Esophagus squamous epithelium (tissue), 5 donors: ENCODE data around the gene ARF1. TPM values are rescaled to one million over a fixed set of nuclear protein-coding genes. Genes with fewer than 3 reads are reported as not detected.

Source experiments
- DNase-seq: peaks from one replicate; lab custom pipeline; 2025; lab: John Stamatoyannopoulos, UW
- H3K27ac ChIP-seq, 4 donors: fragments of 200-600 bp; sonication (generic); one replicate each; pipeline ENCODE4 v1.5.1; 2016 to 2019; ENCODE audit warnings: mild to moderate bottlenecking in 1 of 4
- H3K27me3 ChIP-seq, 4 donors: fragments of 200-600 bp; sonication (generic); 1 replicate in 3 of 4; 2 replicates in 1 of 4; pipeline versions ENCODE4 v1.5.1 to v1.6.0; 2017 to 2021; ENCODE audit warnings: antibody characterized with exemption in 1 of 4
- H3K36me3 ChIP-seq, 3 donors: fragments of 200-600 bp; sonication (generic); one replicate each; pipeline ENCODE4 v1.5.1; 2016 to 2019
- H3K4me1 ChIP-seq, 3 donors: fragments of 200-600 bp; sonication (generic); one replicate each; pipeline ENCODE4 v1.5.1; 2017 to 2019
- H3K4me3 ChIP-seq, 4 donors: fragments of 200-600 bp; sonication (generic); 1 replicate in 3 of 4; 2 replicates in 1 of 4; pipeline ENCODE4 v1.5.1; 2016 to 2019; ENCODE audit warnings: mild to moderate bottlenecking in 2 of 4, moderate library complexity in 1 of 4
- H3K9me3 ChIP-seq, 3 donors: fragments of 200-600 bp; sonication (generic); one replicate each; pipeline ENCODE4 v1.5.1; 2016 to 2019
- POLR2A ChIP-seq, 4 donors: fragments of 450-650 bp; IDR thresholded peaks; one replicate each; pipeline ENCODE4 v1.6.1; 2017; ENCODE audit warnings: antibody characterized with exemption in 4 of 4, mild to moderate bottlenecking in 4 of 4, moderate library complexity in 3 of 4
- WGBS, 2 donors: methylation state at CpG; one replicate each; pipeline ENCODE4 v1.1.5; 2018; 5-methylcytosine and 5-hydroxymethylcytosine counted together
- intact Hi-C: fragments of 100-400 bp; cut with DNase I; formaldehyde crosslinking; loops from one replicate; pipeline ENCODE4 v1.15.0; 2022
- total RNA-seq, 4 donors: library from RNA; depleted of rRNA; stranded (reverse); fragments of >200 nt; gene quantifications; one replicate each; pipeline ENCODE4 v1.1.0, GENCODE V29; 2016
- TF ChIP-seq, protein P1 (sequence below), 6 experiments: fragments of 450-650 bp in 4 of 6; fragments of 200-600 bp in 2 of 6; sonication (generic) in 2 of 6; IDR thresholded peaks; one replicate each; pipeline ENCODE4 v1.5.1; 2016 to 2019; ENCODE audit warnings: antibody characterized with exemption in 6 of 6, mild to moderate bottlenecking in 4 of 6, moderate library complexity in 4 of 6
- donor health status: DM: yes; HTN: yes; CAD: no.

Gene ARF1
- total RNA-seq, 4 donors from 2014 or later: 279 to 327 (median 319) TPM

- H3K9me3 ChIP-seq: no peaks in the 10 kb centered on the region
- no peak for TF ChIP-seq POLR2A (IDR thresholded peaks at IDR 0.05)
- TF ChIP-seq, protein P1, sequence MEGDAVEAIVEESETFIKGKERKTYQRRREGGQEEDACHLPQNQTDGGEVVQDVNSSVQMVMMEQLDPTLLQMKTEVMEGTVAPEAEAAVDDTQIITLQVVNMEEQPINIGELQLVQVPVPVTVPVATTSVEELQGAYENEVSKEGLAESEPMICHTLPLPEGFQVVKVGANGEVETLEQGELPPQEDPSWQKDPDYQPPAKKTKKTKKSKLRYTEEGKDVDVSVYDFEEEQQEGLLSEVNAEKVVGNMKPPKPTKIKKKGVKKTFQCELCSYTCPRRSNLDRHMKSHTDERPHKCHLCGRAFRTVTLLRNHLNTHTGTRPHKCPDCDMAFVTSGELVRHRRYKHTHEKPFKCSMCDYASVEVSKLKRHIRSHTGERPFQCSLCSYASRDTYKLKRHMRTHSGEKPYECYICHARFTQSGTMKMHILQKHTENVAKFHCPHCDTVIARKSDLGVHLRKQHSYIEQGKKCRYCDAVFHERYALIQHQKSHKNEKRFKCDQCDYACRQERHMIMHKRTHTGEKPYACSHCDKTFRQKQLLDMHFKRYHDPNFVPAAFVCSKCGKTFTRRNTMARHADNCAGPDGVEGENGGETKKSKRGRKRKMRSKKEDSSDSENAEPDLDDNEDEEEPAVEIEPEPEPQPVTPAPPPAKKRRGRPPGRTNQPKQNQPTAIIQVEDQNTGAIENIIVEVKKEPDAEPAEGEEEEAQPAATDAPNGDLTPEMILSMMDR (IDR thresholded peaks at IDR 0.05): no peak
- peak overlapping the region in 1 of 4 donors; percentile 91 for H3K27ac ChIP-seq
- peaks cover 0 to 29% (median 8%) of the 10 kb centered on the region in 3 donors for H3K36me3 ChIP-seq
- no CpG with 5 or more reads among the region's 19 CpGs for WGBS, 2 donors
- H3K27me3 ChIP-seq: no peaks in the 10 kb centered on the region
- DNase-seq: no peak
- no peak overlapping the region for H3K4me3 ChIP-seq
- intact Hi-C loops: loop anchor here (10.0 kb wide), 1 partner anchor 57 kb away; the partner anchor contains the start of gene IBA57
- H3K4me1 ChIP-seq: peaks cover 13 to 42% (median 22%) of the 10 kb centered on the region in 3 donors
Measured at GRCh38 chr1:228107636-228108035, 25.1 kb downstream of the ARF1 start.

- H3K9me3 ChIP-seq: no peaks in the 10 kb centered on the region
- peak overlapping the region; percentile 91 to 96 (median 92) for H3K27ac ChIP-seq
- intact Hi-C loops: loop anchor here (10.0 kb wide), 1 partner anchor 57 kb away; the partner anchor contains the start of gene IBA57
- no peak for DNase-seq
- H3K36me3 ChIP-seq: peaks cover 0 to 29% (median 8%) of the 10 kb centered on the region in 3 donors
- H3K4me3 ChIP-seq: peak overlapping the region; percentile 73 to 95 (median 80)
- no peaks in the 10 kb centered on the region for H3K27me3 ChIP-seq
- 58 to 61% methylated on average over 8 to 10 of the region's 11 CpGs for WGBS, 2 donors
- TF ChIP-seq, protein P1 (IDR thresholded peaks at IDR 0.05): no peak
- TF ChIP-seq POLR2A (IDR thresholded peaks at IDR 0.05): no peak
- H3K4me1 ChIP-seq: peaks cover 13 to 41% (median 22%) of the 10 kb centered on the region in 3 donors
Measured at GRCh38 chr1:228108055-228108690, 25.7 kb downstream of the ARF1 start.

GRCh38 chr1:228108742-228109072 lies 26.2 kb downstream of the ARF1 start:
- peak overlapping the region; percentile 73 to 95 (median 80) for H3K4me3 ChIP-seq
- TF ChIP-seq, protein P1 (IDR thresholded peaks at IDR 0.05): no peak
- no peak for TF ChIP-seq POLR2A (IDR thresholded peaks at IDR 0.05)
- H3K9me3 ChIP-seq: no peaks in the 10 kb centered on the region
- H3K36me3 ChIP-seq: peaks cover 0 to 29% (median 8%) of the 10 kb centered on the region in 3 donors
- H3K27ac ChIP-seq: peak overlapping the region; percentile 91 to 96 (median 92)
- DNase-seq: no peak
- no peaks in the 10 kb centered on the region for H3K27me3 ChIP-seq
- intact Hi-C loops: loop anchor here (10.0 kb wide), 1 partner anchor 56 kb away; the partner anchor contains the start of gene IBA57
- H3K4me1 ChIP-seq: peaks cover 13 to 37% (median 19%) of the 10 kb centered on the region in 3 donors
- 0 to 7% methylated on average over 3 to 5 of the region's 8 CpGs for WGBS, 2 donors

DNA sequence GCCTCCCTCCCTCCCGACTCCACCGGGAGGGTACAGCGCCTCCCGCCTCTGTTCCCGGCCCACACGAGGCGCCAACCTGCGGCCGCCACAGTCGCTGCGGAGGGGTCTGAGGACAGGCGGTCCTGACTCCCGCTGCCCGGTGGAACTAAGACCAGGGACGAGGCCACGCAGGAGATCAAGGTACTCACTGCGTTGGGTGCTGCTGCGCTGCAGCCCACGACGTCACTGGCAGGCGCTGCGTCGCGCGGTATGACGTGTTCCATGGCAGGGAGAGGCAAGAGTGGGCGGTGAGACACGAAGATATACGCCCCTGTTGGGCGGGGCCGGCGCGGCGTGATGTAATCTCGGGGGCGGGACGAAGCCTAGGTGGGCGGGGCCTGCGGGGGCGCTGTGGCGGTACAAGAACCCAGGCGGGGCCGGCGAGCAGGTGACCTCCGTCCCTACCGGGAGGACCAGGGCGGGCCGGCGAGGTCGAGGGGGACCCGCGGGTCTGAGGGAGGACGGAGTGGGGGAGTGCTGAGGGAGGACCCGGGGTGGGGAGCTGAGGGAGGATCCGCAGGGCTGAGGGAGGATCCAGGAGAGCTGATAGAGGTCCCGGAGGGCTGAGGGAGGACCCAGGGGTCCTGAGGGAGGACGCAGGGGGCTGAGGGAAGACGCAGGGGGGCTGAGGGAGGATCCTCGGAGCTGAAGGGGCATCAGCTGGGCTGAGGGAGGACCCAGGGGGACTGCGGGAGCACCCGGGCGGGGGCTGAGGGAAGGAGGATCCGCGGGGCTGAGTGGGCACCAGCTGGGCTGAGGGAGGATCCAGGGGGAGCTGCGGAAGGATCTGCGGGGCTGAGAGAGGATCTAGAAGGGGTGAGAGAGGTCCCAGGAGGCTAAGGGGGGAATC lies 26.8 kb downstream of the ARF1 start, which contains the start of gene MRPL55:
TSS of gene MRPL55 (minus strand) at position 227 of the 889 bp plus-strand sequence. CDS start 1,039 bp downstream, outside the sequence.
- H3K36me3 ChIP-seq: peaks cover 0 to 29% (median 8%) of the 10 kb centered on the region in 3 donors
- peak within 1 kb of the TSS; percentile 73 to 95 (median 80) for H3K4me3 ChIP-seq
- peak within 1 kb of the TSS; percentile 91 to 96 (median 92) for H3K27ac ChIP-seq
- intact Hi-C loops: loop anchor here (10.0 kb wide), 1 partner anchor 55 kb away; the partner anchor contains the start of gene IBA57
- peak in 3 of 4 donors; percentile 87 to 97 (median 87) for TF ChIP-seq POLR2A (IDR thresholded peaks at IDR 0.05)
- TF ChIP-seq, protein P1 (IDR thresholded peaks at IDR 0.05): peak in 2 of 6 experiments; percentile 5 to 45
- no peaks in the 10 kb centered on the region for H3K9me3 ChIP-seq
- 0% methylated on average over 14 to 21 of the region's 66 CpGs for WGBS, 2 donors
- peaks cover 13 to 31% (median 19%) of the 10 kb centered on the region in 3 donors for H3K4me1 ChIP-seq
- no peaks in the 10 kb centered on the region for H3K27me3 ChIP-seq
- DNase-seq: peak; percentile 89
